H1 (cell line): ENCODE data around the gene COX6A1. TPM values are rescaled to one million over a fixed set of nuclear protein-coding genes. Genes with fewer than 3 reads are reported as not detected.

Source experiments
- CTCF ChIA-PET: fragments of 300-600 bp; sonication (Branson Sonifier 250); formaldehyde crosslinking; loops from one replicate; lab custom pipeline; 2021; ENCODE audit not compliant: partially characterized antibody; lab: Charles Lee
- POLR2A ChIA-PET: fragments of 300-600 bp; sonication (Branson Sonifier 250); formaldehyde crosslinking; loops from one replicate; lab custom pipeline; 2021; ENCODE audit warnings: inconsistent platforms; ENCODE audit not compliant: partially characterized antibody; lab: Charles Lee
- DNase-seq, 2 experiments: peaks; one replicate each; pipeline versions ENCODE4 v3.0.0 to v3.0.0-alpha.2; 2010 to 2022; ENCODE audit warnings: low spot score in 2 of 2, low read depth in 1 of 2, mixed read lengths in 1 of 2
- FAIRE-seq: peaks from 2 replicates; lab custom pipeline; 2011; peaks lifted over from hg19 to GRCh38; lab: Jason Lieb, UNC
- H2AFZ ChIP-seq: 2 replicates; pipeline ENCODE4 v1.8.1; 2012; ENCODE audit warnings: low read length, inconsistent platforms
- H2AK5ac ChIP-seq: 2 replicates; pipeline ENCODE4 v1.6.1; 2013; ENCODE audit warnings: low read depth, low read length
- H2BK120ac ChIP-seq: replicated peaks from 2 replicates; pipeline ENCODE3; 2013; ENCODE audit warnings: low read depth, low read length, inconsistent platforms
- H2BK12ac ChIP-seq: 2 replicates; pipeline ENCODE4 v1.6.1; 2013; ENCODE audit warnings: low read depth, low read length
- H2BK15ac ChIP-seq: 2 replicates; pipeline ENCODE4 v1.6.1; 2013; ENCODE audit warnings: low read length
- H2BK20ac ChIP-seq: 2 replicates; pipeline ENCODE4 v1.6.1; 2013; ENCODE audit warnings: low read length
- H2BK5ac ChIP-seq: 2 replicates; pipeline ENCODE4 v1.6.1; 2013; ENCODE audit warnings: low read depth, low read length
- H3K14ac ChIP-seq: 2 replicates; pipeline ENCODE4 v1.6.1; 2013; ENCODE audit warnings: inconsistent platforms; ENCODE audit not compliant: insufficient read length
- H3K18ac ChIP-seq: 2 replicates; pipeline ENCODE4 v1.6.1; 2013; ENCODE audit warnings: low read length; ENCODE audit errors: extremely low read depth
- H3K23ac ChIP-seq: 2 replicates; pipeline ENCODE4 v1.6.1; 2013; ENCODE audit warnings: inconsistent platforms; ENCODE audit not compliant: insufficient read length
- H3K23me2 ChIP-seq: 2 replicates; pipeline ENCODE4 v1.6.1; 2013; ENCODE audit warnings: low read depth, low read length
- H3K27ac ChIP-seq: 2 replicates; pipeline ENCODE4 v1.6.1; 2011; ENCODE audit warnings: low read depth, low read length, inconsistent platforms
- H3K27me3 ChIP-seq, 4 experiments: replicated peaks in 1 of 4; 1 replicate in 1 of 4; 2 replicates in 3 of 4; pipeline versions ENCODE4 v1.6.1 to v1.8.1; 2011 to 2013; ENCODE audit warnings: low read length in 3 of 4, mild to moderate bottlenecking in 3 of 4, inconsistent platforms in 2 of 4, mixed read lengths in 2 of 4, moderate library complexity in 1 of 4; ENCODE audit not compliant: control insufficient read depth in 3 of 4, insufficient read depth in 3 of 4; ENCODE audit errors: extremely low read depth in 1 of 4
- H3K36me3 ChIP-seq, 4 experiments: 2 replicates each; pipeline versions ENCODE4 v1.6.1 to v1.8.1; 2011 to 2013; ENCODE audit warnings: mild to moderate bottlenecking in 4 of 4, low read length in 3 of 4, moderate library complexity in 2 of 4, control low read depth in 1 of 4, inconsistent platforms in 1 of 4; ENCODE audit not compliant: insufficient read depth in 4 of 4, control insufficient read depth in 2 of 4
- H3K4ac ChIP-seq: replicated peaks from 2 replicates; pipeline ENCODE3; 2013; ENCODE audit warnings: low read length, low read depth, mixed read lengths, inconsistent platforms; ENCODE audit not compliant: insufficient read length
- H3K4me1 ChIP-seq, 4 experiments: replicated peaks in 1 of 4; 1 replicate in 1 of 4; 2 replicates in 3 of 4; pipeline versions ENCODE4 v1.6.1 to v1.8.1; 2011 to 2013; ENCODE audit warnings: low read length in 3 of 4, inconsistent platforms in 2 of 4, mixed read lengths in 1 of 4; ENCODE audit not compliant: insufficient read depth in 4 of 4, control insufficient read depth in 3 of 4
- H3K4me2 ChIP-seq, 2 experiments: 2 replicates each; pipeline versions ENCODE4 v1.6.1 to v1.8.1; 2011 to 2013; ENCODE audit warnings: low read depth in 2 of 2, low read length in 2 of 2, control low read depth in 1 of 2, inconsistent platforms in 1 of 2, mild to moderate bottlenecking in 1 of 2; ENCODE audit not compliant: insufficient read depth in 1 of 2
- H3K4me3 ChIP-seq, 4 experiments: fragments of 200-600, 300-600 bp in 1 of 4; sonication (generic), shearing (Covaris generic), sonication (Bioruptor Twin) in 1 of 4; 2 replicates each; pipeline versions ENCODE4 v1.5.1 to v1.8.1; 2011 to 2016; ENCODE audit warnings: low read length in 4 of 4, low read depth in 3 of 4, control low read depth in 2 of 4, inconsistent platforms in 2 of 4, mild to moderate bottlenecking in 2 of 4, mixed read lengths in 1 of 4, moderate library complexity in 1 of 4; ENCODE audit not compliant: insufficient read depth in 2 of 4; ENCODE audit errors: extremely low read depth in 1 of 4
- H3K56ac ChIP-seq: replicated peaks from 2 replicates; pipeline ENCODE3; 2013; ENCODE audit warnings: low read depth, mild to moderate bottlenecking, mixed read lengths, low read length, inconsistent platforms; ENCODE audit not compliant: insufficient read length
- H3K79me1 ChIP-seq: 2 replicates; pipeline ENCODE4 v1.6.1; 2013; ENCODE audit warnings: low read depth, low read length, control low read depth
- H3K79me2 ChIP-seq, 2 experiments: 2 replicates each; pipeline versions ENCODE4 v1.6.1 to v1.8.1; 2012 to 2013; ENCODE audit warnings: low read length in 2 of 2, mild to moderate bottlenecking in 2 of 2, inconsistent platforms in 1 of 2; ENCODE audit not compliant: insufficient read depth in 2 of 2, control insufficient read depth in 1 of 2
- H3K9ac ChIP-seq, 4 experiments: replicated peaks in 1 of 4; 1 replicate in 1 of 4; 2 replicates in 3 of 4; pipeline versions ENCODE4 v1.6.1 to v1.8.1; 2011 to 2013; ENCODE audit warnings: low read depth in 3 of 4, low read length in 3 of 4, control low read depth in 2 of 4, mild to moderate bottlenecking in 2 of 4, moderate library complexity in 2 of 4, inconsistent platforms in 1 of 4; ENCODE audit errors: extremely low read depth in 1 of 4
- H3K9me3 ChIP-seq, 2 experiments: 2 replicates each; pipeline versions ENCODE4 v1.6.1 to v1.8.1; 2012 to 2013; ENCODE audit warnings: mild to moderate bottlenecking in 2 of 2, moderate library complexity in 2 of 2, control low read depth in 1 of 2, inconsistent platforms in 1 of 2, low read depth in 1 of 2, low read length in 1 of 2, mixed read lengths in 1 of 2; ENCODE audit not compliant: insufficient read depth in 2 of 2
- H4K20me1 ChIP-seq, 2 experiments: replicated peaks in 1 of 2; 2 replicates each; pipeline versions ENCODE3 to v1.8.1; 2011 to 2013; ENCODE audit warnings: inconsistent platforms in 2 of 2, low read length in 2 of 2, mild to moderate bottlenecking in 1 of 2; ENCODE audit not compliant: insufficient read depth in 2 of 2, control insufficient read depth in 1 of 2
- H4K5ac ChIP-seq: 2 replicates; pipeline ENCODE4 v1.6.1; 2013; ENCODE audit warnings: low read length, low read depth, mixed read lengths, inconsistent platforms; ENCODE audit not compliant: insufficient read length
- H4K8ac ChIP-seq: 2 replicates; pipeline ENCODE4 v1.8.0; 2013; ENCODE audit warnings: mild to moderate bottlenecking, moderate library complexity, low read length, inconsistent platforms; ENCODE audit not compliant: insufficient read depth; ENCODE audit errors: extremely low read depth
- H4K91ac ChIP-seq: replicated peaks from 2 replicates; pipeline ENCODE3; 2013; ENCODE audit warnings: low read length, mixed read lengths, inconsistent platforms; ENCODE audit not compliant: insufficient read length
- CBX5 ChIP-seq: fragments of 300-800, 300-1000 bp; sonication (generic); IDR thresholded peaks from 2 replicates; pipeline ENCODE4 v1.7.1; 2016; ENCODE audit warnings: antibody characterized with exemption, low read length, low read depth
- KDM5A ChIP-seq: fragments of 200-600 bp; IDR thresholded peaks from 2 replicates; pipeline ENCODE4 v1.7.1; 2012; ENCODE audit warnings: mild to moderate bottlenecking, low read length, inconsistent platforms, mixed read lengths
- POLR2AphosphoS5 ChIP-seq: IDR thresholded peaks from 2 replicates; pipeline ENCODE4 v1.6.1; 2011; ENCODE audit warnings: low read depth, low read length
- RAD21 ChIP-seq, 2 experiments: IDR thresholded peaks in 1 of 2; conservative IDR thresholded peaks in 1 of 2; 2 replicates each; pipeline ENCODE4 v1.6.1; 2011; ENCODE audit warnings: low read depth in 2 of 2, low read length in 2 of 2, improper control_type of control experiment in 1 of 2, inconsistent platforms in 1 of 2, mild to moderate bottlenecking in 1 of 2, moderate library complexity in 1 of 2
- RNF2 ChIP-seq: fragments of 200-900, 300-1000 bp; sonication (generic); IDR thresholded peaks from 2 replicates; pipeline ENCODE4 v1.7.1; 2016; ENCODE audit warnings: borderline replicate concordance, low read depth, mild to moderate bottlenecking, antibody characterized with exemption, low read length; ENCODE audit not compliant: poor library complexity, severe bottlenecking; ENCODE audit errors: missing control alignments
- SRF ChIP-seq: IDR thresholded peaks from 2 replicates; pipeline ENCODE4 v1.6.1; 2011; ENCODE audit warnings: mild to moderate bottlenecking, low read depth, low read length, moderate library complexity
- SUZ12 ChIP-seq: fragments of 200-600 bp; sonication (generic); IDR thresholded peaks from 2 replicates; pipeline ENCODE4 v1.6.1; 2012; ENCODE audit warnings: mild to moderate bottlenecking, inconsistent platforms, low read length, moderate library complexity, mixed read lengths
- WGBS, 2 experiments: shearing (Covaris generic) in 1 of 2; methylation state at CpG; one replicate each; pipeline versions ENCODE4 v1.1.6 to v1.1.7; 2013 to 2015; ENCODE audit warnings: low lambda C conversion rate in 2 of 2, mixed read lengths in 2 of 2, inconsistent platforms in 1 of 2, low coverage in 1 of 2, missing lambda C conversion rate in 1 of 2; ENCODE audit not compliant: insufficient replicate concordance in 2 of 2, insufficient coverage in 1 of 2, insufficient read length in 1 of 2; ENCODE audit errors: extremely low coverage in 1 of 2, missing lambda C conversion rate in 1 of 2; 5-methylcytosine and 5-hydroxymethylcytosine counted together
- polyA plus RNA-seq, 7 experiments: library from polyadenylated mRNA; depleted of rRNA in 3 of 7; stranded (reverse) in 5 of 7; unstranded in 2 of 7; fragments of >200 nt in 5 of 7; fragments of 200-250 nt in 2 of 7; gene quantifications; 1 replicate in 5 of 7; 2 replicates in 1 of 7; 4 replicates in 1 of 7; pipeline versions ENCODE4 v1.2.1 to v1.2.3, GENCODE V29; 2011 to 2013; ENCODE audit warnings: missing spikeins in 2 of 7, mixed read lengths in 2 of 7
- total RNA-seq: library from RNA; stranded (reverse); fragmentation: NEBNext Ultra II Directional; extraction: Animal tissue kit (Norgen Biotek cat#: 25700); gene quantifications from 2 replicates; pipeline ENCODE4 v1.2.1, GENCODE V29; 2021
- TF ChIP-seq, protein P1 (sequence below): IDR thresholded peaks from 2 replicates; pipeline ENCODE4 v1.6.1; 2012; ENCODE audit warnings: low read length, inconsistent platforms

COX6A1 gene
- total and polyA plus RNA-seq, 2 of the 8 experiments (the other 6 are each of a cell fraction or from before 2014, with no cell fraction given), result 437 to 2,792 TPM

DNA sequence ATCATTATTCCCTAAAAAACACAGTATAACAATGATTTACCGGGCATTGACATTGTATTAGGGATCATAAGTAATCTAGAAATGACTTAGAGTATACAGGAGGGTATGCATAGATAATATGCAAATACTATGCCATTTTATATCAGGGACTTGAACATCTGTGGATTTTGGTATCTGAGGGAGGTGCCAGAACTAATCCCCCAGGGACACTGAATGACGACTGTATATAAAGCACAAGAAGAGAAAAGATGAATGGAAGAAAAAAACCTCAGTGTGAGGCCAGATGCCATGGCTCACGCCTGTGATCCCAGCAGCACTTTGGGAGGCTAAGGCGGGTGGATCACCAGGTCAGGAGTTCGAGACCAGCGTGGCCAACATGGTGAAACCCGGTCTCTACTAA is 25.5 kb upstream of the COX6A1 start:
- Histone ChIP-seq H3K4ac (no peak overlapping the region), H3K9ac (no peak overlapping the region), H3K14ac (no peak overlapping the region), H2AK5ac (no peak overlapping the region), H4K8ac (no peak overlapping the region), H2BK15ac (no peak overlapping the region), H4K91ac (no peak overlapping the region), H2BK12ac (no peak overlapping the region), H3K36me3 (no peaks in the 10 kb centered on the region), H3K4me2 (no peak overlapping the region), H3K18ac (no peak overlapping the region), H4K5ac (no peak overlapping the region), H3K4me3 (no peak overlapping the region), H2BK5ac (no peak overlapping the region), H3K79me2 (no peaks in the 10 kb centered on the region), H2BK20ac (no peak overlapping the region), H3K23ac (no peak overlapping the region), H4K20me1 (no peaks in the 10 kb centered on the region), H3K27me3 (no peaks in the 10 kb centered on the region), H2BK120ac (no peak overlapping the region), H3K79me1 (no peaks in the 10 kb centered on the region), H3K4me1 (peaks cover 0 to 10% (median 6%) of the 10 kb centered on the region in 4 experiments; a peak in 3 of 7 replicates), H3K56ac (no peak overlapping the region), H3K9me3 (no peaks in the 10 kb centered on the region), H2AFZ (no peak overlapping the region), H3K23me2 (no peaks in the 10 kb centered on the region), H3K27ac (no peak overlapping the region)
- WGBS, 2 experiments, result 88% methylated on average over 7 of the region's 7 CpGs; no CpG with 5 or more reads in 1 of the 2 experiments
- FAIRE-seq (no peak), DNase-seq (no peak)
- TF ChIP-seq KDM5A, result no peak
- TF ChIP-seq SUZ12, result no peak
- no peak for TF ChIP-seq POLR2AphosphoS5
- TF ChIP-seq CBX5, result no peak
- TF ChIP-seq, protein P1, sequence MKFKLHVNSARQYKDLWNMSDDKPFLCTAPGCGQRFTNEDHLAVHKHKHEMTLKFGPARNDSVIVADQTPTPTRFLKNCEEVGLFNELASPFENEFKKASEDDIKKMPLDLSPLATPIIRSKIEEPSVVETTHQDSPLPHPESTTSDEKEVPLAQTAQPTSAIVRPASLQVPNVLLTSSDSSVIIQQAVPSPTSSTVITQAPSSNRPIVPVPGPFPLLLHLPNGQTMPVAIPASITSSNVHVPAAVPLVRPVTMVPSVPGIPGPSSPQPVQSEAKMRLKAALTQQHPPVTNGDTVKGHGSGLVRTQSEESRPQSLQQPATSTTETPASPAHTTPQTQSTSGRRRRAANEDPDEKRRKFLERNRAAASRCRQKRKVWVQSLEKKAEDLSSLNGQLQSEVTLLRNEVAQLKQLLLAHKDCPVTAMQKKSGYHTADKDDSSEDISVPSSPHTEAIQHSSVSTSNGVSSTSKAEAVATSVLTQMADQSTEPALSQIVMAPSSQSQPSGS, result no peak
- no peak for TF ChIP-seq SRF
- no peak for TF ChIP-seq RAD21 (IDR thresholded peaks at IDR 0.05 in 1 of 2, conservative IDR thresholded peaks at IDR 0.05 in 1 of 2; ENCODE audit: low read depth in 2 of 2, low read length in 2 of 2)
- no peak for TF ChIP-seq RNF2
- ChIA-PET CTCF (interaction anchor here (0.6 to 1.4 kb wide), 3 partner anchors 36 to 55 kb away, joined by 3 to 5 read pairs (median 4); no protein-coding TSS in a partner anchor), POLR2A (interaction anchor here (2.4 to 3.4 kb wide), 3 partner anchors 24 to 121 kb away, joined by 9 to 14 read pairs (median 10); partner anchors contain the start of gene RNU4-2)
